ENCODE results near the gene PA2G4.

PA2G4 gene

GRCh38 chr12:56145217-56145616 lies 40.9 kb downstream of the PA2G4 start:
- TF ChIP-seq ISL1 (CRISPR knock-in tag; IDR thresholded peaks at IDR 0.05) (no peak), ZC3H10 (CRISPR knock-in tag; IDR thresholded peaks at IDR 0.05) (no peak), CSDC2 (CRISPR knock-in tag; IDR thresholded peaks at IDR 0.05) (no peak), TOX (CRISPR knock-in tag; IDR thresholded peaks at IDR 0.05; ENCODE audit: borderline replicate concordance) (no peak), CSRNP3 (CRISPR knock-in tag; IDR thresholded peaks at IDR 0.05) (no peak), RARB (CRISPR knock-in tag; IDR thresholded peaks at IDR 0.05) (no peak), PPARA (CRISPR knock-in tag; IDR thresholded peaks at IDR 0.05; ENCODE audit: borderline replicate concordance) (no peak), SNAI2 (CRISPR knock-in tag; IDR thresholded peaks at IDR 0.05) (no peak), TSHZ2 (CRISPR knock-in tag; IDR thresholded peaks at IDR 0.05) (no peak), OSR1 (CRISPR knock-in tag; IDR thresholded peaks at IDR 0.05) (no peak), PATZ1 (CRISPR knock-in tag; IDR thresholded peaks at IDR 0.05; ENCODE audit: borderline replicate concordance) (no peak), ZFP3 (CRISPR knock-in tag; IDR thresholded peaks at IDR 0.05) (no peak), ESRRG (CRISPR knock-in tag; IDR thresholded peaks at IDR 0.05) (no peak), ZFP30 (CRISPR knock-in tag; IDR thresholded peaks at IDR 0.05) (no peak), GLIS3 (CRISPR knock-in tag; IDR thresholded peaks at IDR 0.05) (no peak)
- no peak for ATAC-seq

GRCh38 chr12:56146492-56147460 lies 42.4 kb downstream of the PA2G4 start:
- no peak for ATAC-seq
- no peak for TF ChIP-seq ARNTL (CRISPR knock-in tag; IDR thresholded peaks at IDR 0.05; ENCODE audit: borderline replicate concordance, low read depth)
- no peak for TF ChIP-seq TCF4 (CRISPR knock-in tag; IDR thresholded peaks at IDR 0.05; ENCODE audit: borderline replicate concordance)
- TF ChIP-seq ISL1 (CRISPR knock-in tag; IDR thresholded peaks at IDR 0.05), result no peak
- TF ChIP-seq TOX (CRISPR knock-in tag; IDR thresholded peaks at IDR 0.05; ENCODE audit: borderline replicate concordance), result no peak
- no peak for TF ChIP-seq ZC3H10 (CRISPR knock-in tag; IDR thresholded peaks at IDR 0.05)
- no peak for TF ChIP-seq OSR1 (CRISPR knock-in tag; IDR thresholded peaks at IDR 0.05)
- TF ChIP-seq BACH2 (CRISPR knock-in tag; IDR thresholded peaks at IDR 0.05; ENCODE audit: borderline replicate concordance), result no peak
- no peak for TF ChIP-seq ESRRG (CRISPR knock-in tag; IDR thresholded peaks at IDR 0.05)
- TF ChIP-seq CSDC2 (CRISPR knock-in tag; IDR thresholded peaks at IDR 0.05), result no peak
- no peak for TF ChIP-seq ZNF565 (CRISPR knock-in tag; conservative IDR thresholded peaks at IDR 0.05; ENCODE audit: low read depth)
- TF ChIP-seq GLIS3 (CRISPR knock-in tag; IDR thresholded peaks at IDR 0.05), result no peak
- TF ChIP-seq CREB5 (CRISPR knock-in tag; IDR thresholded peaks at IDR 0.05; ENCODE audit: low read depth), result no peak
- no peak for TF ChIP-seq ZNF8 (CRISPR knock-in tag; IDR thresholded peaks at IDR 0.05)
- TF ChIP-seq SNAI2 (CRISPR knock-in tag; IDR thresholded peaks at IDR 0.05), result no peak

GRCh38 chr12:56150563-56150962 lies 46.2 kb downstream of the PA2G4 start:
- no peak for ATAC-seq
- TF ChIP-seq ZFP3 (CRISPR knock-in tag; IDR thresholded peaks at IDR 0.05) (no peak), ESRRG (CRISPR knock-in tag; IDR thresholded peaks at IDR 0.05) (no peak), TOX (CRISPR knock-in tag; IDR thresholded peaks at IDR 0.05; ENCODE audit: borderline replicate concordance) (no peak), ZFP30 (CRISPR knock-in tag; IDR thresholded peaks at IDR 0.05) (no peak), OSR1 (CRISPR knock-in tag; IDR thresholded peaks at IDR 0.05) (no peak), TCF4 (CRISPR knock-in tag; IDR thresholded peaks at IDR 0.05; ENCODE audit: borderline replicate concordance) (no peak), ZNF565 (CRISPR knock-in tag; conservative IDR thresholded peaks at IDR 0.05; ENCODE audit: low read depth) (no peak), ZNF70 (CRISPR knock-in tag; IDR thresholded peaks at IDR 0.05) (no peak), PPARA (CRISPR knock-in tag; IDR thresholded peaks at IDR 0.05; ENCODE audit: borderline replicate concordance) (no peak), GLIS3 (CRISPR knock-in tag; IDR thresholded peaks at IDR 0.05) (no peak), CREB5 (CRISPR knock-in tag; IDR thresholded peaks at IDR 0.05; ENCODE audit: low read depth) (no peak), PATZ1 (CRISPR knock-in tag; IDR thresholded peaks at IDR 0.05; ENCODE audit: borderline replicate concordance) (no peak), ARNTL (CRISPR knock-in tag; IDR thresholded peaks at IDR 0.05; ENCODE audit: borderline replicate concordance, low read depth) (no peak)
